ENCODE results near the gene GATAD1.

DNA sequence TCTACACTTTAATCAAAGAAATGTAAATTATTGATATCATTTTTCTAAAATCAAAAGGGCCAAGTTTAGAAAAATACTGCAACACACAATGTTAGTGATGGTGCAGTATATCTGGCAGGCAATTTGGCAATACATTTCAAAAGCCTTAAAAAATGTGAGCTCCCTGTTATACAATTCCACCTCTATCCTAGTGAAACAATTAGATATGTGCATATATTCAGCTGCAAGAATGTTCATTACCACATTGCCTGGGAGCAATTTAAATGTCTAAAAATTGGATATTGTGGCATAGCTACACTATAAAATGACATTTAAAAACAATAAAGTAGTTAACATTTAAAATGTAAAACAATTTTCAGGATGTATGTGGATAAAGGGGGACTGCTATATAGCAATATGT lies 40.5 kb downstream of the GATAD1 start:
- TF ChIP-seq, protein P1, sequence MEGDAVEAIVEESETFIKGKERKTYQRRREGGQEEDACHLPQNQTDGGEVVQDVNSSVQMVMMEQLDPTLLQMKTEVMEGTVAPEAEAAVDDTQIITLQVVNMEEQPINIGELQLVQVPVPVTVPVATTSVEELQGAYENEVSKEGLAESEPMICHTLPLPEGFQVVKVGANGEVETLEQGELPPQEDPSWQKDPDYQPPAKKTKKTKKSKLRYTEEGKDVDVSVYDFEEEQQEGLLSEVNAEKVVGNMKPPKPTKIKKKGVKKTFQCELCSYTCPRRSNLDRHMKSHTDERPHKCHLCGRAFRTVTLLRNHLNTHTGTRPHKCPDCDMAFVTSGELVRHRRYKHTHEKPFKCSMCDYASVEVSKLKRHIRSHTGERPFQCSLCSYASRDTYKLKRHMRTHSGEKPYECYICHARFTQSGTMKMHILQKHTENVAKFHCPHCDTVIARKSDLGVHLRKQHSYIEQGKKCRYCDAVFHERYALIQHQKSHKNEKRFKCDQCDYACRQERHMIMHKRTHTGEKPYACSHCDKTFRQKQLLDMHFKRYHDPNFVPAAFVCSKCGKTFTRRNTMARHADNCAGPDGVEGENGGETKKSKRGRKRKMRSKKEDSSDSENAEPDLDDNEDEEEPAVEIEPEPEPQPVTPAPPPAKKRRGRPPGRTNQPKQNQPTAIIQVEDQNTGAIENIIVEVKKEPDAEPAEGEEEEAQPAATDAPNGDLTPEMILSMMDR (conservative IDR thresholded peaks at IDR 0.05; ENCODE audit: low read length): no peak
- no peak for TF ChIP-seq EZH2phosphoT487 (IDR thresholded peaks at IDR 0.05; ENCODE audit: borderline replicate concordance)

All from Loucy (cell line).